CD4-positive, alpha-beta T cell (primary cell): ENCODE results near the gene SLC38A10. TPM values are rescaled to one million over a fixed set of nuclear protein-coding genes. Genes with fewer than 3 reads are reported as not detected.

ENCODE experiments used
- ATAC-seq: fragments of 200-7000 bp; cut with Tn5 transposase; one replicate; pipeline ENCODE4 v1.10.0; 2022; ENCODE audit warnings: mild to moderate bottlenecking; ENCODE audit not compliant: poor library complexity
- CTCF ChIA-PET: fragments of 350-600 bp; sonication (Branson Sonifier 250); formaldehyde crosslinking; loops from one replicate; lab custom pipeline; 2021; ENCODE audit warnings: antibody characterized with exemption, inconsistent platforms; lab: Charles Lee
- POLR2A ChIA-PET: fragments of 350-600 bp; sonication (Branson Sonifier 250); formaldehyde crosslinking; loops from one replicate; lab custom pipeline; 2021; ENCODE audit warnings: antibody characterized with exemption, inconsistent platforms; lab: Charles Lee
- DNase-seq, 14 experiments: peaks; one replicate each; pipeline ENCODE4 v3.0.0-alpha.2; 2013 to 2020; ENCODE audit warnings: mixed read lengths in 2 of 14
- H3K27ac ChIP-seq, 2 donors: one replicate each; pipeline versions ENCODE4 v1.5.1 to v1.7.0; 2013; ENCODE audit warnings: low read length in 2 of 2, low read depth in 1 of 2, mild to moderate bottlenecking in 1 of 2
- H3K27me3 ChIP-seq, 2 experiments: 1 replicate in 1 of 2; 2 replicates in 1 of 2; pipeline versions ENCODE4 v1.6.1 to v1.7.0; 2013; ENCODE audit warnings: low read length in 2 of 2, control low read depth in 1 of 2, mild to moderate bottlenecking in 1 of 2, moderate library complexity in 1 of 2; ENCODE audit not compliant: insufficient read depth in 2 of 2, control insufficient read depth in 1 of 2
- H3K36me3 ChIP-seq: one replicate; pipeline ENCODE4 v1.6.1; 2013; ENCODE audit warnings: low read length, control low read depth; ENCODE audit not compliant: insufficient read depth
- H3K4me1 ChIP-seq: one replicate; pipeline ENCODE4 v1.6.1; 2013; ENCODE audit warnings: low read length, control low read depth; ENCODE audit not compliant: insufficient read depth
- H3K4me3 ChIP-seq: one replicate; pipeline ENCODE4 v1.5.1; 2013; ENCODE audit warnings: mild to moderate bottlenecking, low read length, moderate library complexity
- H3K9me3 ChIP-seq, 2 experiments: 1 replicate in 1 of 2; 2 replicates in 1 of 2; pipeline versions ENCODE4 v1.6.1 to v1.7.0; 2013; ENCODE audit warnings: low read length in 2 of 2, mild to moderate bottlenecking in 2 of 2, control low read depth in 1 of 2, moderate library complexity in 1 of 2; ENCODE audit not compliant: control insufficient read depth in 1 of 2, insufficient read depth in 1 of 2
- H3K27ac Mint-ChIP-seq: one replicate; pipeline ENCODE4 v1.8.0; 2020; ENCODE audit warnings: mixed read lengths
- H3K27me3 Mint-ChIP-seq: one replicate; pipeline ENCODE4 v1.8.0; 2021; ENCODE audit warnings: mixed read lengths
- H3K36me3 Mint-ChIP-seq: one replicate; pipeline ENCODE4 v1.8.0; 2021; ENCODE audit warnings: low read depth, mixed read lengths
- H3K4me1 Mint-ChIP-seq: one replicate; pipeline ENCODE4 v1.8.0; 2021; ENCODE audit warnings: low read depth, mixed read lengths
- H3K4me3 Mint-ChIP-seq: one replicate; pipeline ENCODE4 v1.8.0; 2020; ENCODE audit warnings: mild to moderate bottlenecking, mixed read lengths
- H3K9me3 Mint-ChIP-seq: one replicate; pipeline ENCODE4 v1.8.0; 2020; ENCODE audit warnings: mixed read lengths
- CTCF ChIP-seq: fragments of 200-600 bp; IDR thresholded peaks from one replicate; pipeline ENCODE4 v1.8.0; 2022; ENCODE audit warnings: antibody characterized with exemption, mild to moderate bottlenecking
- intact Hi-C, 2 experiments: fragments of 100-400 bp; cut with DNase I in 1 of 2; cut with micrococcal nuclease in 1 of 2; formaldehyde crosslinking; loops; one replicate each; pipeline versions ENCODE4 v1.15.1 to v1.9.0; 2023 to 2025; cut with DNase I, micrococcal nuclease
- total RNA-seq, 174 experiments: library from RNA in 2 of 174; stranded (reverse) in 2 of 174; gene quantifications; one replicate each; pipeline ENCODE4 v1.2.3 and lab custom pipeline; 2021 to 2026

The SLC38A10 gene
- total RNA-seq, 2 experiments from 2014 or later = 22.8 to 26.4 TPM

- no peaks in the 10 kb centered on the region for H3K9me3 ChIP-seq
- no peaks in the 10 kb centered on the region for H3K9me3 Mint-ChIP-seq
- ATAC-seq (no peak), DNase-seq (no peak)
- no peak overlapping the region for H3K27ac ChIP-seq
- intact Hi-C loops = no loop called here
- TF ChIP-seq CTCF = no peak
- no peaks in the 10 kb centered on the region for H3K27me3 ChIP-seq
- H3K4me1 Mint-ChIP-seq = no peaks in the 10 kb centered on the region
- no peaks in the 10 kb centered on the region for H3K36me3 ChIP-seq
- no peak overlapping the region for H3K27ac Mint-ChIP-seq
- H3K4me1 ChIP-seq = no peaks in the 10 kb centered on the region
- H3K36me3 Mint-ChIP-seq = no peaks in the 10 kb centered on the region
- no peaks in the 10 kb centered on the region for H3K27me3 Mint-ChIP-seq
- H3K4me3 Mint-ChIP-seq = no peak overlapping the region
- H3K4me3 ChIP-seq = no peak overlapping the region
- CTCF ChIA-PET = no interaction called here
- POLR2A ChIA-PET = no interaction called here
These were observed 7.8 kb upstream of the SLC38A10 start for GRCh38 chr17:81302861-81303333.

GRCh38 chr17:81302324-81302723 is 7.2 kb upstream of the SLC38A10 start:
- H3K27ac Mint-ChIP-seq = no peak overlapping the region
- intact Hi-C loops = no loop called here
- H3K27me3 Mint-ChIP-seq = no peaks in the 10 kb centered on the region
- no peaks in the 10 kb centered on the region for H3K36me3 Mint-ChIP-seq
- H3K36me3 ChIP-seq = no peaks in the 10 kb centered on the region
- H3K9me3 Mint-ChIP-seq = no peaks in the 10 kb centered on the region
- ChIA-PET POLR2A (no interaction called here), CTCF (no interaction called here)
- H3K4me1 ChIP-seq = no peaks in the 10 kb centered on the region
- ATAC-seq (no peak), DNase-seq (no peak)
- no peak for TF ChIP-seq CTCF
- H3K27me3 ChIP-seq = no peaks in the 10 kb centered on the region
- H3K4me1 Mint-ChIP-seq = no peaks in the 10 kb centered on the region
- H3K27ac ChIP-seq = no peak overlapping the region
- H3K9me3 ChIP-seq = no peaks in the 10 kb centered on the region
- no peak overlapping the region for H3K4me3 ChIP-seq
- H3K4me3 Mint-ChIP-seq = no peak overlapping the region

GRCh38 chr17:81301195-81302144 is 6.4 kb upstream of the SLC38A10 start:
- Histone ChIP-seq H3K36me3 (no peaks in the 10 kb centered on the region), H3K27me3 (no peaks in the 10 kb centered on the region), H3K4me1 (peaks cover 1% of the 10 kb centered on the region), H3K9me3 (no peaks in the 10 kb centered on the region), H3K4me3 (no peak overlapping the region), H3K27ac (no peak overlapping the region)
- no peak overlapping the region for H3K27ac Mint-ChIP-seq
- no peaks in the 10 kb centered on the region for H3K36me3 Mint-ChIP-seq
- ChIA-PET POLR2A (interaction anchor here (0.6 kb wide), 1 partner anchor 9 kb away, joined by 3 read pairs; no protein-coding TSS in a partner anchor), CTCF (no interaction called here)
- ATAC-seq (no peak), DNase-seq (no peak)
- H3K4me3 Mint-ChIP-seq = no peak overlapping the region
- TF ChIP-seq CTCF = no peak
- H3K4me1 Mint-ChIP-seq = peaks cover 4% of the 10 kb centered on the region
- H3K27me3 Mint-ChIP-seq = no peaks in the 10 kb centered on the region
- H3K9me3 Mint-ChIP-seq = no peaks in the 10 kb centered on the region
- intact Hi-C loops = no loop called here
